H54 (cell line): ENCODE data around the gene AKT3.
"Not testable (repeated sequence)": the region's sequence is repeated elsewhere in the genome, so short reads cannot be mapped to it uniquely, and the experiment has no call there.

Experiments
- DNase-seq: peaks from one replicate; pipeline ENCODE4 v3.0.0; 2011; ENCODE audit warnings: low spot score, mixed read lengths; ENCODE audit not compliant: insufficient read length
- FAIRE-seq: peaks from 3 replicates; lab custom pipeline; 2011; peaks lifted over from hg19 to GRCh38; lab: Jason Lieb, UNC
- POLR2A ChIP-seq: IDR thresholded peaks from 2 replicates; pipeline ENCODE4 v1.6.1; 2011; ENCODE audit warnings: low read depth, mild to moderate bottlenecking, low read length

AKT3 gene

GRCh38 chr1:243850202-243850451, at the start of gene AKT3:
TSS of gene AKT3 (minus strand) at chr1:243850243. CDS start at chr1:243843170, 7,073 bp downstream.
- no peak for DNase-seq
- FAIRE-seq = no peak
- no peak for TF ChIP-seq POLR2A

- no peak for TF ChIP-seq POLR2A
- FAIRE-seq = no peak
These were observed 48.2 kb upstream of the AKT3 start for GRCh38 chr1:243898278-243898677.

GRCh38 chr1:243896313-243896712, 46.3 kb upstream of the AKT3 start:
- DNase-seq = no peak
- no peak for TF ChIP-seq POLR2A
- no peak for FAIRE-seq

More at GRCh38 chr1:243898278-243898677, 48.2 kb upstream of the AKT3 start:
- no peak for DNase-seq

GRCh38 chr1:243892456-243892855, 42.4 kb upstream of the AKT3 start:
- FAIRE-seq = no peak
- no peak for TF ChIP-seq POLR2A
- DNase-seq = no peak

- FAIRE-seq = peak; percentile 11
- TF ChIP-seq POLR2A = no peak
- no peak for DNase-seq
These were observed 40.5 kb upstream of the AKT3 start for GRCh38 chr1:243890576-243890975.

GRCh38 chr1:243885806-243886205, 35.8 kb upstream of the AKT3 start:
- FAIRE-seq = no peak

GRCh38 chr1:243884603-243885002, 34.6 kb upstream of the AKT3 start:
- FAIRE-seq = no peak
- TF ChIP-seq POLR2A = no peak
- no peak for DNase-seq

More at GRCh38 chr1:243885806-243886205, 35.8 kb upstream of the AKT3 start:
- no peak for DNase-seq
- TF ChIP-seq POLR2A = no peak

GRCh38 chr1:243883551-243883950, 33.5 kb upstream of the AKT3 start:
- no peak for TF ChIP-seq POLR2A
- peak; percentile 11 for DNase-seq
- FAIRE-seq = no peak

GRCh38 chr1:243882276-243882675, 32.2 kb upstream of the AKT3 start:
- FAIRE-seq (no peak), DNase-seq (no peak)

GRCh38 chr1:243877058-243877457, 27.0 kb upstream of the AKT3 start:
- FAIRE-seq, DNase-seq: not testable (repeated sequence)

More at GRCh38 chr1:243882276-243882675, 32.2 kb upstream of the AKT3 start:
- TF ChIP-seq POLR2A = no peak

- DNase-seq (no peak), FAIRE-seq (no peak)
- TF ChIP-seq POLR2A = no peak
These were observed 5.7 kb upstream of the AKT3 start for GRCh38 chr1:243855616-243856318.

GRCh38 chr1:243851765-243852164, 1.7 kb upstream of the AKT3 start:
- TF ChIP-seq POLR2A = no peak
- FAIRE-seq = no peak
- DNase-seq = no peak

GRCh38 chr1:243851257-243851756, 1.3 kb upstream of the AKT3 start:
- TF ChIP-seq POLR2A = no peak
- FAIRE-seq (peak; percentile 41), DNase-seq (no peak)

- DNase-seq (peak; percentile 61), FAIRE-seq (no peak)
- TF ChIP-seq POLR2A = no peak; the same call in 1 of the 2 replicates
These were observed 611 bp upstream of the AKT3 start for GRCh38 chr1:243850452-243851256.
